ENCODE results near the gene TSPAN31. TPM values are rescaled to one million over a fixed set of nuclear protein-coding genes. Genes with fewer than 3 reads are reported as not detected.
A peak's percentile ranks its signal among the peaks of the same experiment; 100 is the strongest.

The TSPAN31 gene
- total and polyA plus RNA-seq, 2 of the 8 experiments (the other 6 are each of a cell fraction or from before 2014, with no cell fraction given): 15.8 to 31.4 TPM

DNA sequence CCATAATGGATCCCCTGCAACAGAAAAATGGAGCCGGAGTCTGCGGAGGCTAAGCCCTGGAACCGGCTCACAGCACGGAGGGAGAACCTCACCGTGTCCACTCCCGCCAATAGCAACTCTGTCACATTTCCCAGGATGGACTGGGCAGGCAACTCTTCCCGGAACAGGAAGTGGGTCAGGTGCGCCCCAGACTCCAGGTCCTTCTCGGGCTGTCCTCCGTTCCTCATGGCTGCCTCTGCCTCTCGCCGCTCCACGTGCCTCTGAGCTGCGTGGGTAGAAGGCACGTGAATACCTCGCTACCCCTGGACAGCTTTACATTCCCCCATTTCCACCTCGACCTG, 19.8 kb downstream of the TSPAN31 start (continued):
- TF ChIP-seq SUZ12 (IDR thresholded peaks at IDR 0.05; ENCODE audit: low read length) (no peak; the same call in 1 of the 2 replicates), RAD21 (IDR thresholded peaks at IDR 0.05 in 1 of 2, conservative IDR thresholded peaks at IDR 0.05 in 1 of 2; ENCODE audit: low read depth in 2 of 2, low read length in 2 of 2) (no peak), CEBPB (IDR thresholded peaks at IDR 0.05; ENCODE audit: low read depth, low read length) (no peak), RXRA (IDR thresholded peaks at IDR 0.05; ENCODE audit: insufficient read depth, low read depth, low read length) (no peak), MAFK (IDR thresholded peaks at IDR 0.05; ENCODE audit: low read depth, low read length) (no peak), KDM5A (IDR thresholded peaks at IDR 0.05; ENCODE audit: low read length) (no peak), BCL11A (IDR thresholded peaks at IDR 0.05; ENCODE audit: low read depth in 2 of 2, low read length in 2 of 2) (no peak), BACH1 (IDR thresholded peaks at IDR 0.05; ENCODE audit: low read length) (no peak), GTF2F1 (IDR thresholded peaks at IDR 0.05; ENCODE audit: borderline replicate concordance, low read depth, low read length) (no peak), JUN (IDR thresholded peaks at IDR 0.05; ENCODE audit: low read depth, low read length) (no peak), RFX5 (IDR thresholded peaks at IDR 0.05; ENCODE audit: borderline replicate concordance, low read depth, low read length) (no peak), POLR2A (IDR thresholded peaks at IDR 0.05; ENCODE audit: control extremely low read depth in 1 of 2, low read depth in 2 of 2, low read length in 2 of 2) (peak in 1 of 2 experiments; percentile 25; a peak in 2 of 3 replicates), SIX5 (IDR thresholded peaks at IDR 0.05; ENCODE audit: low read depth, low read length) (no peak), TAF1 (IDR thresholded peaks at IDR 0.05; ENCODE audit: low read depth, low read length) (no peak), KDM4A (IDR thresholded peaks at IDR 0.05; ENCODE audit: low read depth, low read length, severe bottlenecking) (no peak), POLR2AphosphoS5 (IDR thresholded peaks at IDR 0.05; ENCODE audit: low read depth, low read length) (peak; percentile 38; the same call in 1 of the 2 replicates), SAP30 (IDR thresholded peaks at IDR 0.05; ENCODE audit: insufficient read depth, insufficient replicate concordance, low read length) (no peak), TEAD4 (IDR thresholded peaks at IDR 0.05; ENCODE audit: low read depth, low read length) (no peak), CBX5 (IDR thresholded peaks at IDR 0.05; ENCODE audit: low read depth, low read length) (no peak), CHD2 (IDR thresholded peaks at IDR 0.05; ENCODE audit: low read length) (no peak), TCF12 (IDR thresholded peaks at IDR 0.05; ENCODE audit: low read depth, low read length) (no peak)
- TF ChIP-seq, protein P1, sequence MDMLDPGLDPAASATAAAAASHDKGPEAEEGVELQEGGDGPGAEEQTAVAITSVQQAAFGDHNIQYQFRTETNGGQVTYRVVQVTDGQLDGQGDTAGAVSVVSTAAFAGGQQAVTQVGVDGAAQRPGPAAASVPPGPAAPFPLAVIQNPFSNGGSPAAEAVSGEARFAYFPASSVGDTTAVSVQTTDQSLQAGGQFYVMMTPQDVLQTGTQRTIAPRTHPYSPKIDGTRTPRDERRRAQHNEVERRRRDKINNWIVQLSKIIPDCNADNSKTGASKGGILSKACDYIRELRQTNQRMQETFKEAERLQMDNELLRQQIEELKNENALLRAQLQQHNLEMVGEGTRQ (IDR thresholded peaks at IDR 0.05; ENCODE audit: low read length): no peak
- TF ChIP-seq, protein P2, sequence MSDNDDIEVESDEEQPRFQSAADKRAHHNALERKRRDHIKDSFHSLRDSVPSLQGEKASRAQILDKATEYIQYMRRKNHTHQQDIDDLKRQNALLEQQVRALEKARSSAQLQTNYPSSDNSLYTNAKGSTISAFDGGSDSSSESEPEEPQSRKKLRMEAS (IDR thresholded peaks at IDR 0.05): peak; percentile 85; the same call in 1 of the 2 replicates
- TF ChIP-seq, protein P3, sequence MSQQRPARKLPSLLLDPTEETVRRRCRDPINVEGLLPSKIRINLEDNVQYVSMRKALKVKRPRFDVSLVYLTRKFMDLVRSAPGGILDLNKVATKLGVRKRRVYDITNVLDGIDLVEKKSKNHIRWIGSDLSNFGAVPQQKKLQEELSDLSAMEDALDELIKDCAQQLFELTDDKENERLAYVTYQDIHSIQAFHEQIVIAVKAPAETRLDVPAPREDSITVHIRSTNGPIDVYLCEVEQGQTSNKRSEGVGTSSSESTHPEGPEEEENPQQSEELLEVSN (IDR thresholded peaks at IDR 0.05): peak; percentile 81

Measured in H1 (cell line).